ENCODE measurements around the gene IKZF1. TPM values are rescaled to one million over a fixed set of nuclear protein-coding genes. Genes with fewer than 3 reads are reported as not detected.

IKZF1 gene
- total RNA-seq, 1 donor from 2014 or later: not detected

GRCh38 chr7:50308532-50309385, 4.2 kb downstream of the IKZF1 start:
- DNase-seq (ENCODE audit: low read depth): no peak

GRCh38 chr7:50309721-50310120, 5.2 kb downstream of the IKZF1 start:
- DNase-seq (ENCODE audit: low read depth): no peak

- DNase-seq (ENCODE audit: low read depth): no peak
Observed at GRCh38 chr7:50310361-50310760, 5.8 kb downstream of the IKZF1 start.

GRCh38 chr7:50310956-50311355, 6.4 kb downstream of the IKZF1 start:
- no peak for DNase-seq (ENCODE audit: low read depth)

- no peak for DNase-seq (ENCODE audit: low read depth)
Observed at GRCh38 chr7:50312250-50313162, 8.0 kb downstream of the IKZF1 start.

- no peak for DNase-seq (ENCODE audit: low read depth)
Observed at GRCh38 chr7:50314836-50315592, 10.5 kb downstream of the IKZF1 start.

GRCh38 chr7:50315739-50316671, 11.5 kb downstream of the IKZF1 start:
- no peak for DNase-seq (ENCODE audit: low read depth)

- no peak for DNase-seq (ENCODE audit: low read depth)
Observed at GRCh38 chr7:50317221-50317678, 12.7 kb downstream of the IKZF1 start.

- DNase-seq (ENCODE audit: low read depth): no peak
Observed at GRCh38 chr7:50317697-50318669, 13.5 kb downstream of the IKZF1 start.

- no peak for DNase-seq (ENCODE audit: low read depth)
Observed at GRCh38 chr7:50321487-50322067, 17.1 kb downstream of the IKZF1 start.

GRCh38 chr7:50324113-50324512, 19.6 kb downstream of the IKZF1 start:
- DNase-seq (ENCODE audit: low read depth): no peak

- DNase-seq (ENCODE audit: low read depth): no peak
Observed at GRCh38 chr7:50327443-50327842, 22.9 kb downstream of the IKZF1 start.

- no peak for DNase-seq (ENCODE audit: low read depth)
Observed at GRCh38 chr7:50329775-50330174, 25.3 kb downstream of the IKZF1 start.

- DNase-seq (ENCODE audit: low read depth): no peak
Observed at GRCh38 chr7:50330254-50330653, 25.7 kb downstream of the IKZF1 start.

GRCh38 chr7:50330696-50331095, 26.2 kb downstream of the IKZF1 start:
- DNase-seq (ENCODE audit: low read depth): no peak

- peak; percentile 70 for DNase-seq (ENCODE audit: low read depth)
Observed at GRCh38 chr7:50331564-50332208, 27.2 kb downstream of the IKZF1 start.

- no peak for DNase-seq (ENCODE audit: low read depth)
Observed at GRCh38 chr7:50332241-50333165, 28.0 kb downstream of the IKZF1 start.
